GM23338 (cell line): Measurements from ENCODE around the gene MUS81. TPM values are rescaled to one million over a fixed set of nuclear protein-coding genes. Genes with fewer than 3 reads are reported as not detected.

Experiments
- ATAC-seq: fragments of 200-7000 bp; cut with Tn5 transposase; 3 replicates; pipeline ENCODE4 v1.9.1; 2020
- DNase-seq: peaks from one replicate; pipeline ENCODE4 v3.0.0-alpha.2; 2015; ENCODE audit warnings: low spot score
- H2AFZ ChIP-seq: fragments of 200-600 bp; sonication (generic); 2 replicates; pipeline ENCODE4 v1.8.0; 2016; ENCODE audit warnings: antibody characterized with exemption, mild to moderate bottlenecking, moderate library complexity
- H3F3A ChIP-seq: fragments of 200-600 bp; sonication (generic); replicated peaks from 2 replicates; pipeline ENCODE4 v1.8.0; 2017; ENCODE audit warnings: antibody characterized with exemption, mixed run types, low read depth
- H3K27ac ChIP-seq: fragments of 200-600 bp; sonication (generic); 2 replicates; pipeline ENCODE4 v1.6.1; 2016; ENCODE audit warnings: low read depth
- H3K27me3 ChIP-seq: fragments of 200-600 bp; sonication (generic); 2 replicates; pipeline ENCODE4 v1.8.0; 2016; ENCODE audit warnings: mild to moderate bottlenecking, mixed run types, moderate library complexity; ENCODE audit not compliant: insufficient read depth
- H3K36me3 ChIP-seq: fragments of 200-600 bp; sonication (generic); 2 replicates; pipeline ENCODE4 v1.8.0; 2016; ENCODE audit warnings: mild to moderate bottlenecking; ENCODE audit not compliant: insufficient read depth
- H3K4me1 ChIP-seq: fragments of 200-600 bp; sonication (generic); 2 replicates; pipeline ENCODE4 v1.8.0; 2016; ENCODE audit warnings: mild to moderate bottlenecking, moderate library complexity; ENCODE audit not compliant: insufficient read depth
- H3K4me2 ChIP-seq: fragments of 200-600 bp; sonication (generic); 2 replicates; pipeline ENCODE4 v1.7.1; 2017; ENCODE audit warnings: mixed run types
- H3K4me3 ChIP-seq: fragments of 200-600 bp; sonication (generic); 2 replicates; pipeline ENCODE4 v1.6.1; 2016; ENCODE audit warnings: mixed run types
- H3K79me2 ChIP-seq: fragments of 200-600 bp; sonication (generic); replicated peaks from 2 replicates; pipeline ENCODE4 v1.8.0; 2017; ENCODE audit warnings: mild to moderate bottlenecking; ENCODE audit not compliant: insufficient read depth
- H3K9me2 ChIP-seq: fragments of 200-600 bp; sonication (generic); 2 replicates; pipeline ENCODE4 v1.8.0; 2017; ENCODE audit not compliant: insufficient read depth
- H4K20me1 ChIP-seq: fragments of 200-600 bp; sonication (generic); replicated peaks from 2 replicates; pipeline ENCODE4 v1.8.0; 2017; ENCODE audit warnings: mild to moderate bottlenecking; ENCODE audit not compliant: insufficient read depth
- H3K27ac Mint-ChIP-seq: 2 replicates; pipeline ENCODE4 v1.8.0; 2020; ENCODE audit warnings: inconsistent platforms, mild to moderate bottlenecking, moderate library complexity, mixed read lengths
- H3K27me3 Mint-ChIP-seq: 3 replicates; pipeline ENCODE4 v1.8.0; 2022; ENCODE audit warnings: low read depth, mild to moderate bottlenecking, moderate library complexity, mixed read lengths, inconsistent platforms; ENCODE audit not compliant: insufficient read depth, poor library complexity
- H3K36me3 Mint-ChIP-seq: 3 replicates; pipeline ENCODE4 v1.8.0; 2021; ENCODE audit warnings: low read depth, mild to moderate bottlenecking, inconsistent platforms, moderate library complexity, mixed read lengths
- H3K4me1 Mint-ChIP-seq: 3 replicates; pipeline ENCODE4 v1.8.0; 2020; ENCODE audit warnings: mild to moderate bottlenecking, inconsistent platforms, mixed read lengths
- H3K4me3 Mint-ChIP-seq: 3 replicates; pipeline ENCODE4 v1.8.0; 2021; ENCODE audit warnings: moderate library complexity, mild to moderate bottlenecking, inconsistent platforms, mixed read lengths
- H3K9me3 Mint-ChIP-seq: 3 replicates; pipeline ENCODE4 v1.8.0; 2020; ENCODE audit warnings: moderate library complexity, mild to moderate bottlenecking, inconsistent platforms, mixed read lengths
- CREB1 ChIP-seq: fragments of 250-450 bp; sonication (Bioruptor Pico); IDR thresholded peaks from 2 replicates; pipeline ENCODE4 v1.5.0; 2020; ENCODE audit warnings: low read depth, mild to moderate bottlenecking, moderate library complexity
- EZH2 ChIP-seq: fragments of 200-600 bp; sonication (generic); IDR thresholded peaks from one replicate; pipeline ENCODE4 v1.8.0; 2017; ENCODE audit warnings: antibody characterized with exemption, mild to moderate bottlenecking, low read depth; ENCODE audit not compliant: unreplicated experiment
- EZH2phosphoT487 ChIP-seq: fragments of 200-600 bp; sonication (generic); IDR thresholded peaks from one replicate; pipeline ENCODE4 v1.8.1; 2018; ENCODE audit warnings: antibody characterized with exemption; ENCODE audit not compliant: unreplicated experiment
- JUNB ChIP-seq: IDR thresholded peaks from one replicate; pipeline ENCODE4 v1.6.1; 2016; ENCODE audit warnings: antibody characterized with exemption; ENCODE audit not compliant: unreplicated experiment
- NANOG ChIP-seq: IDR thresholded peaks from 2 replicates; pipeline ENCODE4 v1.6.1; 2016; ENCODE audit warnings: antibody characterized with exemption, borderline replicate concordance
- POLR2AphosphoS5 ChIP-seq: IDR thresholded peaks from 2 replicates; pipeline ENCODE4 v1.6.1; 2016; ENCODE audit warnings: antibody characterized with exemption, low read depth
- STAT1 ChIP-seq: IDR thresholded peaks from one replicate; pipeline ENCODE4 v1.6.1; 2016; ENCODE audit warnings: antibody characterized with exemption; ENCODE audit not compliant: unreplicated experiment
- ZNF114 ChIP-seq: fragments of 250-450 bp; sonication (Bioruptor Pico); IDR thresholded peaks from 2 replicates; pipeline ENCODE4 v1.5.0; 2020; ENCODE audit warnings: mild to moderate bottlenecking, moderate library complexity
- ZNF331 ChIP-seq: fragments of 250-450 bp; sonication (Bioruptor Pico); IDR thresholded peaks from 2 replicates; pipeline ENCODE4 v1.5.0; 2020; ENCODE audit warnings: low read depth, mild to moderate bottlenecking, moderate library complexity
- polyA plus RNA-seq: library from polyadenylated mRNA; unstranded; fragments of >200 nt; fragmentation: Nextera tagmentation; extraction: Ambion mirVana; gene quantifications from 2 replicates; pipeline ENCODE4 v1.2.1, GENCODE V29; 2016
- total RNA-seq: library from RNA; depleted of rRNA; stranded (reverse); fragments of >200 nt; shearing (Covaris generic); gene quantifications from 2 replicates; pipeline ENCODE4 v1.2.3, GENCODE V29; 2014
- TF ChIP-seq, protein P1 (sequence below), 2 experiments: fragments of 200-600 bp in 1 of 2; sonication (generic) in 1 of 2; conservative IDR thresholded peaks; 2 replicates each; pipeline versions ENCODE4 v1.5.1 to v1.6.1; 2016 to 2017; ENCODE audit warnings: antibody characterized with exemption in 2 of 2, low read depth in 2 of 2, mild to moderate bottlenecking in 2 of 2, moderate library complexity in 1 of 2
- TF ChIP-seq, protein P2 (sequence below): IDR thresholded peaks from one replicate; pipeline ENCODE4 v1.6.1; 2018; ENCODE audit warnings: antibody characterized with exemption; ENCODE audit not compliant: unreplicated experiment
- TF ChIP-seq, protein P3 (sequence below): IDR thresholded peaks from 2 replicates; pipeline ENCODE4 v1.6.1; 2016; ENCODE audit warnings: antibody characterized with exemption

Gene MUS81
- total and polyA plus RNA-seq, 2 experiments from 2014 or later, result 38.5 to 48.6 TPM

DNA sequence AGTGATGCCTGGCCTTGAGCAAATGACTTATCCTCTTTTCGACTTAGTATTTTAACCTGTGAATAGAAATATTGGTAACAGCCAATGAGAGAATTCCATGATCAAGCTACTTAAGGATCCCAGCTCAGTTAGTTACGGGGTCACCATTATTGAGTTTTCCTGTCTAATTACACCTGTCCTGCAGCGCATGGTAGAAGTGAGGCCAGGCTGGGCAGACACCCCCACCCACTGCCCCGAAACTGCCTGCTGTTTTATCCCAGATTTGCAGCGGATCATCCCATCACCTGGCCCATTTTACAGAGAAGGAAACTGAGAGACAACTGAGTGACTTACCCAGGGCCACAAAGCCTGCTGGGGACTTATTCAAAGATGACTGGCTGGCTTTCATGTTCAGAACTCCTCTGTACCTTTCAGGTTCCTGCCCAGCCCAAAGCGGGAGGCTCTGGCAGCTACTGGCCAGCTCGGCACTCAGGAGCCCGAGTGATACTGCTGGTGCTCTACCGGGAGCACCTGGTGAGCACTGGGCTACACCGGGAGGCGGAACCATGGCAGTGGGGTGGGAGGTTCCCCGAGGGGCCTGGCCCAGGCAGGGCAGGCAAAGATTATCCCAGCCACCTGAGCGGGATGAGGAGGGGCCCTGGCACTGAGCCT, 1.4 kb downstream of the MUS81 start:
- H3K4me2 ChIP-seq, result peak overlapping the region; percentile 99
- peaks cover 8% of the 10 kb centered on the region for H4K20me1 ChIP-seq
- H2AFZ ChIP-seq, result no peak overlapping the region
- H3K4me1 ChIP-seq, result peaks cover 8% of the 10 kb centered on the region; the same call in 1 of the 2 replicates
- Mint-ChIP-seq H3K36me3 (peaks cover 42% of the 10 kb centered on the region), H3K27me3 (peaks cover 26% of the 10 kb centered on the region), H3K27ac (peak overlapping the region; percentile 94; the same call in 1 of the 2 replicates), H3K4me3 (peak overlapping the region; percentile 91), H3K4me1 (peaks cover 13% of the 10 kb centered on the region), H3K9me3 (peaks cover 4% of the 10 kb centered on the region; the same call in 2 of the 3 replicates)
- no peaks in the 10 kb centered on the region for H3K9me2 ChIP-seq
- peaks cover 27% of the 10 kb centered on the region for H3F3A ChIP-seq
- peaks cover 4% of the 10 kb centered on the region; the same call in 1 of the 2 replicates for H3K36me3 ChIP-seq
- ATAC-seq (no peak), DNase-seq (no peak)
- H3K79me2 ChIP-seq, result peaks cover 20% of the 10 kb centered on the region
- no peaks in the 10 kb centered on the region for H3K27me3 ChIP-seq
- TF ChIP-seq, protein P1, sequence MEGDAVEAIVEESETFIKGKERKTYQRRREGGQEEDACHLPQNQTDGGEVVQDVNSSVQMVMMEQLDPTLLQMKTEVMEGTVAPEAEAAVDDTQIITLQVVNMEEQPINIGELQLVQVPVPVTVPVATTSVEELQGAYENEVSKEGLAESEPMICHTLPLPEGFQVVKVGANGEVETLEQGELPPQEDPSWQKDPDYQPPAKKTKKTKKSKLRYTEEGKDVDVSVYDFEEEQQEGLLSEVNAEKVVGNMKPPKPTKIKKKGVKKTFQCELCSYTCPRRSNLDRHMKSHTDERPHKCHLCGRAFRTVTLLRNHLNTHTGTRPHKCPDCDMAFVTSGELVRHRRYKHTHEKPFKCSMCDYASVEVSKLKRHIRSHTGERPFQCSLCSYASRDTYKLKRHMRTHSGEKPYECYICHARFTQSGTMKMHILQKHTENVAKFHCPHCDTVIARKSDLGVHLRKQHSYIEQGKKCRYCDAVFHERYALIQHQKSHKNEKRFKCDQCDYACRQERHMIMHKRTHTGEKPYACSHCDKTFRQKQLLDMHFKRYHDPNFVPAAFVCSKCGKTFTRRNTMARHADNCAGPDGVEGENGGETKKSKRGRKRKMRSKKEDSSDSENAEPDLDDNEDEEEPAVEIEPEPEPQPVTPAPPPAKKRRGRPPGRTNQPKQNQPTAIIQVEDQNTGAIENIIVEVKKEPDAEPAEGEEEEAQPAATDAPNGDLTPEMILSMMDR (conservative IDR thresholded peaks at IDR 0.05; ENCODE audit: low read depth in 2 of 2), result no peak
- TF ChIP-seq POLR2AphosphoS5 (no peak), NANOG (no peak), ZNF331 (CRISPR knock-in tag) (no peak)
- no peak overlapping the region for H3K27ac ChIP-seq
- peak overlapping the region; percentile 95 for H3K4me3 ChIP-seq

DNA sequence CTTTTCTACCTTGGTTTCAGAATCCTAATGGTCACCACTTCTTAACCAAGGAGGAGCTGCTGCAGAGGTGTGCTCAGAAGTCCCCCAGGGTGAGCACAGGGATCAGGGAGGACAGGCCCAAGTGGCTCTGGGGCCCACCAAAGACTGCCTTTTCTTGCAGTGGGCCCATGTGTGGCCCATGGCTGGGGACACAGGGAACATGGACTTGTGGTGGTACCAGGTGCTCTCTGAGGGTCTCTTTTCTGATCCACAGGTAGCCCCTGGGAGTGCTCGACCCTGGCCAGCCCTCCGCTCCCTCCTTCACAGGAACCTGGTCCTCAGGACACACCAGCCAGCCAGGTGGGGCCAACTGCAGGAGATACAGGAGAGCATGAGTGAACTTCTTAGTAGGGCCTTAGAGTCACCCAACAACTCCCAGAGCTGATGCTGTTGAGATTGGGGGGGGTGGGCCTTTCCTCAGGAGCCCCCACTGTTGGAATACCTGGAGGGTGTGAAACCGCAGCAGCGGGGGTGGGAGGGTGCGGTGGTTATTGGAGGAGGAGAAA, 2.0 kb downstream of the MUS81 start:
- peaks cover 27% of the 10 kb centered on the region for H3F3A ChIP-seq
- Mint-ChIP-seq H3K27me3 (peaks cover 23% of the 10 kb centered on the region), H3K9me3 (peaks cover 4% of the 10 kb centered on the region; the same call in 2 of the 3 replicates), H3K4me1 (peaks cover 14% of the 10 kb centered on the region), H3K4me3 (peak overlapping the region; percentile 91), H3K27ac (no peak overlapping the region), H3K36me3 (peaks cover 39% of the 10 kb centered on the region)
- H3K27me3 ChIP-seq, result no peaks in the 10 kb centered on the region
- no peak overlapping the region for H3K4me3 ChIP-seq
- H3K9me2 ChIP-seq, result no peaks in the 10 kb centered on the region
- no peak for DNase-seq
- peaks cover 6% of the 10 kb centered on the region; the same call in 1 of the 2 replicates for H4K20me1 ChIP-seq
- H3K27ac ChIP-seq, result no peak overlapping the region
- no peak overlapping the region for H3K4me2 ChIP-seq
- H3K36me3 ChIP-seq, result peaks cover 4% of the 10 kb centered on the region; the same call in 1 of the 2 replicates
- H3K79me2 ChIP-seq, result peaks cover 14% of the 10 kb centered on the region
- H2AFZ ChIP-seq, result no peak overlapping the region
- peaks cover 8% of the 10 kb centered on the region; the same call in 1 of the 2 replicates for H3K4me1 ChIP-seq
- no peak for ATAC-seq
- TF ChIP-seq ZNF331 (CRISPR knock-in tag) (no peak), POLR2AphosphoS5 (no peak), JUNB (no peak), CREB1 (CRISPR knock-in tag) (no peak), EZH2phosphoT487 (no peak), NANOG (no peak), STAT1 (no peak), ZNF114 (CRISPR knock-in tag) (no peak), EZH2 (no peak)
- TF ChIP-seq, protein P2, sequence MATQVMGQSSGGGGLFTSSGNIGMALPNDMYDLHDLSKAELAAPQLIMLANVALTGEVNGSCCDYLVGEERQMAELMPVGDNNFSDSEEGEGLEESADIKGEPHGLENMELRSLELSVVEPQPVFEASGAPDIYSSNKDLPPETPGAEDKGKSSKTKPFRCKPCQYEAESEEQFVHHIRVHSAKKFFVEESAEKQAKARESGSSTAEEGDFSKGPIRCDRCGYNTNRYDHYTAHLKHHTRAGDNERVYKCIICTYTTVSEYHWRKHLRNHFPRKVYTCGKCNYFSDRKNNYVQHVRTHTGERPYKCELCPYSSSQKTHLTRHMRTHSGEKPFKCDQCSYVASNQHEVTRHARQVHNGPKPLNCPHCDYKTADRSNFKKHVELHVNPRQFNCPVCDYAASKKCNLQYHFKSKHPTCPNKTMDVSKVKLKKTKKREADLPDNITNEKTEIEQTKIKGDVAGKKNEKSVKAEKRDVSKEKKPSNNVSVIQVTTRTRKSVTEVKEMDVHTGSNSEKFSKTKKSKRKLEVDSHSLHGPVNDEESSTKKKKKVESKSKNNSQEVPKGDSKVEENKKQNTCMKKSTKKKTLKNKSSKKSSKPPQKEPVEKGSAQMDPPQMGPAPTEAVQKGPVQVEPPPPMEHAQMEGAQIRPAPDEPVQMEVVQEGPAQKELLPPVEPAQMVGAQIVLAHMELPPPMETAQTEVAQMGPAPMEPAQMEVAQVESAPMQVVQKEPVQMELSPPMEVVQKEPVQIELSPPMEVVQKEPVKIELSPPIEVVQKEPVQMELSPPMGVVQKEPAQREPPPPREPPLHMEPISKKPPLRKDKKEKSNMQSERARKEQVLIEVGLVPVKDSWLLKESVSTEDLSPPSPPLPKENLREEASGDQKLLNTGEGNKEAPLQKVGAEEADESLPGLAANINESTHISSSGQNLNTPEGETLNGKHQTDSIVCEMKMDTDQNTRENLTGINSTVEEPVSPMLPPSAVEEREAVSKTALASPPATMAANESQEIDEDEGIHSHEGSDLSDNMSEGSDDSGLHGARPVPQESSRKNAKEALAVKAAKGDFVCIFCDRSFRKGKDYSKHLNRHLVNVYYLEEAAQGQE, result no peak
- TF ChIP-seq, protein P3, sequence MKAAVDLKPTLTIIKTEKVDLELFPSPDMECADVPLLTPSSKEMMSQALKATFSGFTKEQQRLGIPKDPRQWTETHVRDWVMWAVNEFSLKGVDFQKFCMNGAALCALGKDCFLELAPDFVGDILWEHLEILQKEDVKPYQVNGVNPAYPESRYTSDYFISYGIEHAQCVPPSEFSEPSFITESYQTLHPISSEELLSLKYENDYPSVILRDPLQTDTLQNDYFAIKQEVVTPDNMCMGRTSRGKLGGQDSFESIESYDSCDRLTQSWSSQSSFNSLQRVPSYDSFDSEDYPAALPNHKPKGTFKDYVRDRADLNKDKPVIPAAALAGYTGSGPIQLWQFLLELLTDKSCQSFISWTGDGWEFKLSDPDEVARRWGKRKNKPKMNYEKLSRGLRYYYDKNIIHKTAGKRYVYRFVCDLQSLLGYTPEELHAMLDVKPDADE, result no peak
- TF ChIP-seq, protein P1 (conservative IDR thresholded peaks at IDR 0.05; ENCODE audit: low read depth in 2 of 2), result no peak
